Chondrocyte (in vitro differentiated cells): Measurements from ENCODE around the gene AGPS. TPM values are rescaled to one million over a fixed set of nuclear protein-coding genes. Genes with fewer than 3 reads are reported as not detected.

Experiments used
- DNase-seq: peaks from one replicate; pipeline ENCODE4 v3.0.0; 2021; ENCODE audit warnings: mixed read lengths, low spot score
- H3K27ac Mint-ChIP-seq: one replicate; pipeline ENCODE4 v1.8.0; 2021; ENCODE audit warnings: mild to moderate bottlenecking, moderate library complexity, mixed read lengths; ENCODE audit not compliant: unreplicated experiment
- H3K27me3 Mint-ChIP-seq: 2 replicates; pipeline ENCODE4 v1.8.0; 2021; ENCODE audit warnings: low read depth, mixed read lengths
- H3K36me3 Mint-ChIP-seq: 2 replicates; pipeline ENCODE4 v1.8.0; 2021; ENCODE audit warnings: low read depth, mixed read lengths
- H3K4me1 Mint-ChIP-seq: 2 replicates; pipeline ENCODE4 v1.8.0; 2021; ENCODE audit warnings: low read depth, mild to moderate bottlenecking, mixed read lengths
- H3K4me3 Mint-ChIP-seq: one replicate; pipeline ENCODE4 v1.8.0; 2021; ENCODE audit warnings: mild to moderate bottlenecking, moderate library complexity, mixed read lengths; ENCODE audit not compliant: unreplicated experiment
- H3K9me3 Mint-ChIP-seq: 2 replicates; pipeline ENCODE4 v1.8.0; 2021; ENCODE audit warnings: low read depth, mixed read lengths
- CTCF ChIP-seq: fragments of 200-600 bp; sonication (generic); IDR thresholded peaks from 2 replicates; pipeline ENCODE4 v1.5.0; 2021; ENCODE audit warnings: antibody characterized with exemption, mild to moderate bottlenecking, moderate library complexity
- total RNA-seq: library from RNA; stranded (reverse); gene quantifications from 3 replicates; pipeline ENCODE4 v1.2.1, GENCODE V29; 2021

The AGPS gene
- total RNA-seq, 1 donor from 2014 or later: 40.2 TPM

DNA sequence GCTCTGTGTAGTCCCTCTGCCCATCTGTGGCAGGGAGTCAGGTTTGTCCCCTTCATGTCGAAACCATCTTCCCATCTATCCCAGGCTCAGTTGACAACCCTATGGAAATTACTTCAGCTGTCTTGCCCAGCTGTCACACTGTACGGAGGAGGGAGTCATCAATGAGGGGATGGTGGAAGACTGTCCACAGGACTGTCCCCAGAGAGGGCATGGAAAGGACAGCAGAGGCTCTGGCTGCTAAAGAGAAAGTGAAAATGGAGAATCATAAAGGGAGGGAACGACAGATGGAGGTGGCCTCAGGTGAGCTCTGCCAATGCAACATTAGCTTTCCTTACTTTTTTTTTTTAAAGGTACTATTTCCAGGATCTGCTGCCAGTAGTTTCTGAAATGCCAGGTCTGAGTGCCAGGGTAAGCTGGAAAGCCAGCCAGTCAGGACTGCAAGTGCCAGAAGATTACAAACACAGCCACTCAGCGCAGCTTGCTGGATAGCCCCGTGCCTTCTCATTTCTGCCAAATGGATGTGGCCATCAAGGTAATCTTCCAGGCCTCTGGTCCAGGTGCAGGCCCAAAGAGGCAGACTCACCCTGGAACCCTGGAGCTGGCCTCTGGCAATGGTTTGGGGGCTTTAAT, 192.8 kb downstream of the AGPS start:
- DNase-seq: no peak
- TF ChIP-seq CTCF: no peak
- Mint-ChIP-seq H3K9me3 (peaks cover 5% of the 10 kb centered on the region), H3K27me3 (no peaks in the 10 kb centered on the region), H3K36me3 (no peaks in the 10 kb centered on the region), H3K27ac (no peak overlapping the region), H3K4me3 (no peak overlapping the region), H3K4me1 (no peaks in the 10 kb centered on the region)

GRCh38 chr2:177586154-177586553, 193.6 kb downstream of the AGPS start:
- TF ChIP-seq CTCF: no peak
- peaks cover 3% of the 10 kb centered on the region for H3K9me3 Mint-ChIP-seq
- H3K4me1 Mint-ChIP-seq: no peaks in the 10 kb centered on the region
- no peak overlapping the region for H3K27ac Mint-ChIP-seq
- DNase-seq: no peak
- no peaks in the 10 kb centered on the region for H3K36me3 Mint-ChIP-seq
- no peak overlapping the region for H3K4me3 Mint-ChIP-seq
- H3K27me3 Mint-ChIP-seq: no peaks in the 10 kb centered on the region

DNA sequence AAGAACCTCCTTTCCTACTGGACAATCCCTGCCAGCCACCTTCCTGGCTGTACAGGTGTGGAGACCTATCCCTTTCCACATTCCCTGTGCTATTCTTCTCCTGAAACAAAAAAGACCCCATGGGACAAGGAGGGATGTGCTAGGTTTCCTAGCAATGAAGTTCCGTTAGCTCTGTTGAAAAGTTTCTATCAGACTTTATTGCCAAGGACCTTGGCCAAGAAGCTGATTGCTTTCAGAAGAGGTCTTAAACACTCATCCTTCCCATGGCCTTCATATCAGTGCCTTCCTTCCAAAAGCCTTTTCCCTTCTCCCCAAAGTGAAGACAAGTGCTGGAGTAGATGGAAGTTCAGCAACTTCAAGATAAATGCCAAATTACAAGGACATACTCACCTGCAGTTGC, 194.8 kb downstream of the AGPS start:
- Mint-ChIP-seq H3K36me3 (no peaks in the 10 kb centered on the region), H3K27me3 (no peaks in the 10 kb centered on the region), H3K9me3 (no peaks in the 10 kb centered on the region), H3K4me1 (no peaks in the 10 kb centered on the region), H3K27ac (no peak overlapping the region), H3K4me3 (no peak overlapping the region)
- no peak for DNase-seq
- TF ChIP-seq CTCF: no peak

DNA sequence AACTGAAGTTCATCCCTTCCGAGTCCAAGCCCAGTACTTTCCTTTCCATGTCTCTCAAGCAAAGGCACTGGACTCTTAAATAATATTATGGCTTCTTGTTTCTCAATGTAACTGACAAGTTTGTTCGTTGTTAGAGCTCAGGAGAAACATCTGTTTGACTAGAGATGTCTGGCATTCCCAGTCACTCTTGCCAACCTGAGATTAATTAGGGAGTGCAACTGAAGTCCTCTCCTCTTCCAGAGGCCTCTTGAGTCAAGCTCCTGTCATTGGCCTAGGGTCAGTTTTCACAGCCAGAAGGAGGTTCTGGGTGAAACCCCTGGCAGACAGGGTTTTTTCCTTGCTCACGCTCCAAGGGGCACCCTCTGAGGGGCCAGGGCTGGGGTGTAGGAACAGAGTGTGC, 196.1 kb downstream of the AGPS start:
- Mint-ChIP-seq H3K4me1 (no peaks in the 10 kb centered on the region), H3K36me3 (no peaks in the 10 kb centered on the region), H3K4me3 (no peak overlapping the region), H3K27me3 (no peaks in the 10 kb centered on the region), H3K9me3 (no peaks in the 10 kb centered on the region), H3K27ac (no peak overlapping the region)
- TF ChIP-seq CTCF: no peak
- DNase-seq: no peak

DNA sequence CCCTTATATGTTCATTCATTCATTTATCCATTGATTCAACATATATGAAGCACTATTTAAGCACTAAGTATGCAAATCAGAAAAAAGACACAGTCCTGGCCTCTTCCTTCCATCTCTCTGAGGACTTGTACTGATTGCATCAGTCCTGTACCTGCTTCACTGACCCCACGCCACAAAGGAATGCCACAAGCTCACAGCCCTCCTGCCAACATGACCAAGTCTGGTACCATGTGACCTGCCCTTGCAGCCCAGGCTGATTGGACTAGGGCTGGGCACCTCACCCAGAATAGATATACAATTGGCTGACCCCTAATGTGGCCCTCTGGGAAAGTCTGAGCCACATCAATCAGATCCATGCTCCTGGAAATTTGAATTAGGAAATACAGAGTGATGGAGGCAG, 196.6 kb downstream of the AGPS start:
- no peaks in the 10 kb centered on the region for H3K27me3 Mint-ChIP-seq
- H3K9me3 Mint-ChIP-seq: no peaks in the 10 kb centered on the region
- no peak overlapping the region for H3K4me3 Mint-ChIP-seq
- no peaks in the 10 kb centered on the region for H3K36me3 Mint-ChIP-seq
- H3K4me1 Mint-ChIP-seq: no peaks in the 10 kb centered on the region
- H3K27ac Mint-ChIP-seq: no peak overlapping the region
- no peak for DNase-seq
- TF ChIP-seq CTCF: no peak
